ENCODE data around the gene CDH13. TPM values are rescaled to one million over a fixed set of nuclear protein-coding genes. Genes with fewer than 3 reads are reported as not detected.

Gene CDH13
- polyA plus RNA-seq, 2 of the 4 experiments (the other 2 are of a cell fraction): not detected

DNA sequence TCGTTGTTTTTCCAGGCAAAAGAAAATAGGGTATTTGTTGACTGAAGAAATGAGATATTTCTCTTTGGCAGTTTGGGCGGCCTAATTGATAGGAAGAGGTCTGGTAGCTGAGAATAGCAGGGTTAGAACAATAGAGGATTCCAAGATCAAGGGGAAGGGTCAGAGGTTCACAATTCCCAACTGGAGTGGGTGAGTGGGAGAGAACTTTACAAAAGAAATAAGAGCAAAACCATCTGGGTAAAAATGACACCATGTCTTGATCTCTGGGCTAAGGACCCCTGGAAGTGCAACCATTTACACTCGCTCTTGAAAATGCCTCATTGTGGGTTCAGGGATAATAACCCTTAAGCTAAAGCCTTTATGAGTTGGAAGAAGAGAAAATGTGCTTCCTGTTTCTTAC is 180.5 kb downstream of the CDH13 start:
- ChIA-PET POLR2A (no interaction called here), CTCF (no interaction called here)
- WGBS (ENCODE audit: missing lambda C conversion rate): 4% methylated on average over 3 of the region's 3 CpGs
- TF ChIP-seq BCL3 (IDR thresholded peaks at IDR 0.05): no peak
- no peak for TF ChIP-seq CEBPB (IDR thresholded peaks at IDR 0.05)
- no peak for FAIRE-seq
- no peaks in the 10 kb centered on the region for H3K9me3 ChIP-seq
- no peak for DNase-seq (ENCODE audit: low read depth in 1 of 2, low spot score in 1 of 2)
- H3K4me1 ChIP-seq: no peaks in the 10 kb centered on the region
- H3K4me2 ChIP-seq: no peak overlapping the region
- ATAC-seq: no peak
- no peak overlapping the region for H3K4me3 ChIP-seq
- H3K27ac ChIP-seq: no peak overlapping the region

DNA sequence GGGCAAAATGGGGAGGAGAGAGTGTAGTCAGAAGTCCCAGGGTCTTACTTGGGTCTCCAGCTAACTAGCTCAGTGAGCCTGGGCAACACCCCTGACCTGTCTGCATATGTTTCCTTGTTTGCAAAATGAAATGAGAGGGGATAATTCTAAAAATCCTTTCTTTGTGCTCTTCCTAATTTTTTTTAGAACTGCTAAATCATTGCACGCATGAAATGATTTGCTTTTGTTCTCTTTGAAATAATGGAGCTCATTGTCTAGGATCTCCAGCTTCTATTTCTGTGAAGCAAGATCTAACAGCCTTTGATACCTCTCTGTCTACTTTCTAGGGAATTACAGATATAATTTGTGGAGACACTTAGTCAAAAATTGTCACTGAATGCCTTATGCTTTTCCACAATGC is 181.3 kb downstream of the CDH13 start:
- H3K4me3 ChIP-seq: no peak overlapping the region
- CTCF ChIA-PET: no interaction called here
- H3K27ac ChIP-seq: no peak overlapping the region
- no peaks in the 10 kb centered on the region for H3K4me1 ChIP-seq
- ATAC-seq (no peak), DNase-seq (ENCODE audit: low read depth in 1 of 2, low spot score in 1 of 2) (no peak), FAIRE-seq (no peak)
- POLR2A ChIA-PET: no interaction called here
- H3K9me3 ChIP-seq: no peaks in the 10 kb centered on the region
- WGBS (ENCODE audit: missing lambda C conversion rate): 26% methylated on average over 1 of the region's 1 CpG
- TF ChIP-seq CBX8 (IDR thresholded peaks at IDR 0.05) (no peak), PBX3 (IDR thresholded peaks at IDR 0.05) (no peak), TP53 (CRISPR knock-in tag; IDR thresholded peaks at IDR 0.05) (no peak), ZC3H11A (IDR thresholded peaks at IDR 0.05) (no peak), HOXA7 (CRISPR knock-in tag; IDR thresholded peaks at IDR 0.05) (no peak), RCOR1 (IDR thresholded peaks at IDR 0.05; ENCODE audit: low read depth, low read length) (no peak), MAZ (IDR thresholded peaks at IDR 0.05; ENCODE audit: borderline replicate concordance, low read depth, low read length) (no peak)
- no peak overlapping the region for H3K4me2 ChIP-seq

DNA sequence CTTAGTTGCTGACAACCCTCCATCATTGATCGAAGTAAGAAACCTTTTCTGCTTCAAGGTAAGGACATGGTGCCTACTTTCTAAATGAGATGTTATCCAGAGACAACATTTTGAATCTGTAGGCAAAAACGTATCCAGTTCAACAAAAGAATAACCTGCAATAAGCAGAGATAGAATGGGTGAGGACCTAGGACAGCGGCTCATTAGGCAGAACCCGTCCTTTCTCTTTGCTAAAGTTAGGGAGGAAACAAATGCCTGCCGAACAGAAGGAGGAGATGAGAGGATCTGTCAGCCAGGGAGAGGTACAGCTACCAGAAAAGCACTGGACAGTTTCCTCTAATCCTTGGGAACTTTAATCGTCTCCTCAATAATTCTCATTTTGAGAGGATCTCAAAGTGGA is 183.3 kb downstream of the CDH13 start:
- no peak overlapping the region for H3K4me3 ChIP-seq
- 1% methylated on average over 6 of the region's 6 CpGs for WGBS (ENCODE audit: missing lambda C conversion rate)
- no peaks in the 10 kb centered on the region for H3K4me1 ChIP-seq
- FAIRE-seq (no peak), DNase-seq (ENCODE audit: low read depth in 1 of 2, low spot score in 1 of 2) (no peak), ATAC-seq (no peak)
- TF ChIP-seq, protein P1, sequence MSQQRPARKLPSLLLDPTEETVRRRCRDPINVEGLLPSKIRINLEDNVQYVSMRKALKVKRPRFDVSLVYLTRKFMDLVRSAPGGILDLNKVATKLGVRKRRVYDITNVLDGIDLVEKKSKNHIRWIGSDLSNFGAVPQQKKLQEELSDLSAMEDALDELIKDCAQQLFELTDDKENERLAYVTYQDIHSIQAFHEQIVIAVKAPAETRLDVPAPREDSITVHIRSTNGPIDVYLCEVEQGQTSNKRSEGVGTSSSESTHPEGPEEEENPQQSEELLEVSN (IDR thresholded peaks at IDR 0.05; ENCODE audit: borderline replicate concordance, low read depth): no peak
- TF ChIP-seq EHMT2 (IDR thresholded peaks at IDR 0.05; ENCODE audit: low read depth) (no peak), CEBPB (IDR thresholded peaks at IDR 0.05) (no peak), FOSL2 (IDR thresholded peaks at IDR 0.05) (no peak), FOSL2 (CRISPR knock-in tag; IDR thresholded peaks at IDR 0.05) (no peak), JUNB (IDR thresholded peaks at IDR 0.05) (no peak), NFE2L2 (conservative IDR thresholded peaks at IDR 0.05; ENCODE audit: low read length) (no peak)
- CTCF ChIA-PET: no interaction called here
- POLR2A ChIA-PET: no interaction called here
- no peak overlapping the region for H3K4me2 ChIP-seq
- H3K9me3 ChIP-seq: no peaks in the 10 kb centered on the region
- no peak overlapping the region for H3K27ac ChIP-seq

- Histone ChIP-seq H3K4me3 (no peak overlapping the region), H3K4me1 (no peaks in the 10 kb centered on the region), H3K27ac (no peak overlapping the region), H3K4me2 (no peak overlapping the region), H3K9me3 (no peaks in the 10 kb centered on the region)
- no peak for DNase-seq (ENCODE audit: low read depth in 1 of 2, low spot score in 1 of 2)
- TF ChIP-seq RNF2 (IDR thresholded peaks at IDR 0.05; ENCODE audit: borderline replicate concordance, low read depth): no peak
- no peak for TF ChIP-seq ZC3H11A (IDR thresholded peaks at IDR 0.05)
- TF ChIP-seq HOXA7 (CRISPR knock-in tag; IDR thresholded peaks at IDR 0.05): no peak
- no peak for TF ChIP-seq CBX2 (IDR thresholded peaks at IDR 0.05; ENCODE audit: borderline replicate concordance, low read depth)
- ATAC-seq: no peak
- no peak for FAIRE-seq
- CTCF ChIA-PET: no interaction called here
- POLR2A ChIA-PET: no interaction called here
- WGBS (ENCODE audit: missing lambda C conversion rate): 19% methylated on average over 3 of the region's 3 CpGs
Measured at GRCh38 chr16:82814059-82814458, 187.3 kb downstream of the CDH13 start.
